HUDEP-2 (cell line): ENCODE results near the gene TSSK6.

Source experiments
- DNase-seq, 76 experiments: peaks; one replicate each; lab custom pipeline; 2025; ENCODE audit not compliant: unreplicated experiment in 76 of 76; lab: John Stamatoyannopoulos, UW

The TSSK6 gene

GRCh38 chr19:19507354-19507753 is 8.0 kb downstream of the TSSK6 start:
- no peak for DNase-seq

DNA sequence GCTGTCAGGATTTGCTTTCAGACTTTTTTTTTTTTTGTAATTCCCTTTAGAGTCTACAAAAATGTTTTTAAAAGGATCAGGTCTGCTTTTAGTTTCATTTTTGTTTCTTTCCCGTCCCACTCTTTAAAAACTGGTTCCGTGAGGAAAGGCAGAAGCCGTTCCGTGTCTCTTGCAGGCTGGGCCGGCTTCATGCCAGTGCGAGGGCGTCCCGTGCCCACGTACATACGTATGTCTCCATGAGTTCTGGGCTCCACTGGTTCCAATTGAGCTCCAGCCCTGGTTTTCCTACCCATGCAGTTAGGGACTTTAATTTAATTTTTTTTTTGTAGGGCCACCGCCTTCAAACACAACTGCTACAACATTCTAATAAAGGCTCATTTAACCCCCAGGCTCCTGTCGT is 8.8 kb downstream of the TSSK6 start:
- no peak for DNase-seq

DNA sequence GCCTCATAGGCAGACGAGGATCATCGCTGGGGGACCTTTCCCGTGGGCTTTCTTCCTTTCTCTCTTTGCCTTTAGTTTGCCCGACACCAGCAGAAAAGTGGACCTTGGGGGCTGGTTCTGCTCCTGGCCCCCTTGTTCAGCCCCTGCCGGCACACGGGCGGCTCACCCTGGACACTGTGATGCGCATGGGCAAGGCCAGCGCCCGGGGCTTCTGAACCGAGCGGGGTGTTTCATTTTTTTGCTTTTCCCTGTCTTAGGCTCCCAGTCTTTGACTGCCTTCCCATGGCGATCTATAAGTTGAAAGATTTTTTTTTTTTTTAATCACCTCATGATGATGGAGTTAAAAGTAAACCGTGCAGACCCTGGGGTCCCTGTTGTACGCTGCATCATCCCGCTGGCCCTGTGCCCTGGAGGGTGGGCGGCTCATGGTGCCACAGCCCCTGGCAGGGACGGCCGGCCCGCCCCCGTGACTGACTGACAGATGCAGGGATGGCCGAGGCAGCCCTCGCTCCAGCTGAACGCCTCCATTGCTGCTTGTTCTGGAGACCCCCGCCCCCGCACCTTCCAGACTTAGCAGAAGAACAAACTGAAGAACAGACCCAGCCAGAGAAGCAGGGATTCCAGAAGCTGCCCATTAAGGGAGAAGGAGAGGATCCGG is 9.6 kb downstream of the TSSK6 start:
- no peak for DNase-seq

DNA sequence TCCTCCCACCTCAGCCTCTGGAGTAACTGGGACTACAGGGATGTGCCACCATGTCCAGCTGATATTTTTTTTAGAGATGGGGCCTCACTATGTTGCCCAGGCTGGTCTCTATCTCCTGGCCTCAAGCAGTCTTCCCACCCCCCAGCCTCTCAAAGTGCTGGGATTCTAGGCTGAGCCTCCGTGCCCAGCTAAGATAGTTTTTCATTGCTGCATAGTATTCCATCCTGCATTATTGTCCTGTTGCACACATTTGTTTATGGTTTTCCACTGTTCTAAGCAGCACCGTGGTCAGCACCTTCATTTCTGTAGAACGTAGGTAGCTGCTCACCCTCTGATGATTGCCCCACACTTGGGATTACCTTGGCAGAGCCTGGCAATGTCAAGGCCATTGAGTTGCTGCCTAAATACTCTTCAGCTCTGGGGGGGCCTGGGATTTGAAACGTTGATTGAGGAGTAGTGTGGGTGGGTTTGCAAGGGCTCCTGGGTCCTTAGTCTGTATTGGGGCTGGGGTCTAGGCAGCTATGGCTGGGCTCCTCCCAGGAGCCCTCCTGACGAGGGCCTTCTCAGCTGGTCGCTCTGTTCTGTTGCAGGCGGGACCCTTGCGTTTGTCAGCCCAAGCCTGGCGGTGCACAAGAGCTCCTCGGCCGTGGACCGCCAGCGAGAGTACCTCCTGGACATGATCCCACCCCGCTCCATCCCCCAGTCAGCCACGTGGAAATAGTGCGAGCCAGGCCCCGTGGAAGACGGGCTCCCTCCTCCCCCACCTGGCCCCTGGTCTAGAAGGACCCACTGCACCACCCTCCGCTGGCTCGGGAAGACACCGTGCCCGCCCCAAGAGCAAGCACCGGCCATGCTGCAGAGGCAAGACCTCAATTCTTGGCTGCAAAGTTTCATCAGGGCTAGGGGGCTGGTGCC is 10.3 kb downstream of the TSSK6 start:
- no peak for DNase-seq

DNA sequence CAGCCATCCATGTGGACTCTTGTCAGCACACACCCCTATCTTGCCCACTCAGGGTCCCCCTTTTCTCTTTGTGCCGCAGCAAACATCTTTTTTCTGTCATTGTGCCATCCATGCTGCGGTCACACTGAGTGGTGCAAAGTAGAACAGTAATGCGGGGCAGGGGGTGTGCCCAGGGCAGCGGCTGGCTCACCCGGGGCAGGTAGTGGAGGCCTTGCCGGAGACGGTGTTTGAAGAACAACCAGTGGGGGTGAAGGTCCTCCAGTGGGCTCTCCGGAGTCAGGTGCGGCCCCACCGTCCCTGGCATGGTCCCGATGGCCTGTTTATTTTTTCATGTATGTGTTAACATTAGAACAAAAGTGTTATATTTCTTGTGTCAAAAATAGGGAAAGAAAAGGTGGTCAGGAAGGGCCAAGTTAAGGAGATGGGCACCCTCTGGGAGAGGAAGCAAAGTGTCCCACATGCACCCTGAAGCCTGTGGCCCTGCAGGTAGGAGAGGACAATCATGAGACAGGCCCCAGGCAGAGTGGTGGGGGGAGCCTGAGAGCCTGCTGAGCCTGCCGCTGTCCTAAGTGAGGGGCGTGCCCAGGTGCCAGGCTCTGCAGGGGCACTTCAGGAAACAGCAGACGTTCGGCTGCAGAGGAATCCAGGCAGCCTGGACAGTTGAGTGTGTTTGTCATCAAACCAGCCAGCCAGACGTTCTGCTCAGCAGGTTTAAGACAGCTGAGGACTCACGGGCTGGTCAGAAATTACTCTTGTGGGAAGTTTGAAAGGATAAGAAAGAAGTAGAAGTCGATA is 12.3 kb downstream of the TSSK6 start:
- DNase-seq = no peak

GRCh38 chr19:19502281-19502680 is 13.1 kb downstream of the TSSK6 start:
- no peak for DNase-seq

DNA sequence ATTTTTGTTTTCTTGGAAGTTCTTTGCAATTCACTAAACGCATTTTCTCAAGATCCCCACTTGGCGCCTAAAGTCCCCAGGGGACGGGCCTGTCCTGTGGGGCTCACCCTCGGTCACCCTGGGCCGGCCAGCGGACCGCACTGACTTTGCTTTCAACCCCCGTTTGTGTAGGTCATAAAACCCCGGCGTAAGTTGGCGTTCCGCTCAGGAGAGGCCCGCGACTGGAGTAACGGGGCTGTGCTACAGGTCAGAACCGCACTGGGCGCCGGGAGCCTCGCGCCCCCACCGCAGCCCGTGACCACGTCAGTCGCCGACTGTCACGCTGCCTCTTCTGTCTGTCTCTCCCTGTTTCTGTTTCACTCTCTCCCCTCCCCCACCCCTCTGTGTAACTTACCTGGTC is 13.6 kb downstream of the TSSK6 start:
- DNase-seq = no peak

DNA sequence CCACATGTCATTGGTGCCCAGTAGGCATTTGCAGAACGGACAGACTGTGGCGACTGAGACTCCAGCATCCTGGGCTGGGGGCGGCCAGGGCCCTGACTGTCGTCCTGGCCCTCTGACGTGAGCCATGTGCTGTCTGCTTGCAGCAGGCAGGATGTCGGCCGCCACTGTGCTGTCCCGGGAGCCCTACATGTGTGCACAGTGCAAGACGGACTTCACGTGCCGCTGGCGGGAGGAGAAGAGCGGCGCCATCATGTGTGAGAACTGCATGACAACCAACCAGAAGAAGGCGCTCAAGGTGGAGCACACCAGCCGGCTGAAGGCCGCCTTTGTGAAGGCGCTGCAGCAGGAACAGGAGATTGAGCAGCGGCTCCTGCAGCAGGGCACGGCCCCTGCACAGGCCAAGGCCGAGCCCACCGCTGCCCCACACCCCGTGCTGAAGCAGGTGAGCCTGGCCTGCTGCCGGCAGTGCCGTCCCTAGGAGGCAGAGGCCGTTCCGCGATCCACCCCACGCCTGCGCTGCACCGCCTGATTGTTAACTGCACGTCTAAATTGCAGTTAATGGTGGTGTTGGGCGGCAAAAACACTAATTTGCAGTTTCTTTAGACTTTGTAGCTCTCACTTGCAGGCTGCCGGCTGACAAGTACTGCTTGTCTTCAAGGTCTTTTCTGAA is 14.2 kb downstream of the TSSK6 start:
- no peak for DNase-seq

DNA sequence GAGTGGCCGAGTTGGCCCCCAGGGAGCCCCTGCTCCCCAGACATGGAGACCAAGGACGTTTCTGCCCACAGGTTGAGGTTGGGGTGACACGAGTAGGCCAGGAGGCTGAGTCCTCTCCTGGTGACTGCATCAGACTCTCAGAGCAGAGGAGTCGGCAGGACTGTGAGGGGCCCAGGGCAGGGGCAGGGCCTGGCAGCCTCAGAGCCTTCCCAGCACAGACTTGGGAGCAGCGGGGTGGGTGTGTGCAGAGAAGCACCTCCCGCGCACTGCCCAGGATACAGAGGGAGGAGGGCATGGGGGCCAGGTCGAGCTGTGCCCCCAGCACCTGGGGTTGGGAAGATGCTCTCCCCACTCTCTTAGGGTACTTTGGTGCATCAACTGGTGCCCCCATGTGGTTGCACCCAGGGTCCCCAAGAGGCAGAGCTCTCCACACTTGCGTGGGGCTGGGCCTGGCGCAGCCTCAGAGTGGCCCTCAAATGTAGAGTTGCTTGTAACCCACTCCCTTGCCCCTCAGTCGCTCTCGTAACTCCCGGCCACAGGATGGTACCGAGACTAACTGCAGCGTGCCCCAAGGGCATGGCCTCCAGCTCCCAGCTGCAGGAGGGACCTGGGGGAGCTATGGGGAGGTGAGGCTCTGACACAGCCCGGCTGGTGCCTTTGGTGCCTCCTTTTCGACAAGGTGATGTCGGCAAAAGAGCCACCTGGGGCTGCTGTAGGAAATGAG is 15.9 kb downstream of the TSSK6 start:
- DNase-seq = no peak

GRCh38 chr19:19498255-19498991 is 16.9 kb downstream of the TSSK6 start:
- DNase-seq = no peak

- no peak for DNase-seq
These were observed 19.4 kb downstream of the TSSK6 start for GRCh38 chr19:19495614-19496603.

- DNase-seq = peak in 11 of 76 experiments; percentile 13 to 29 (median 18)
These were observed 21.4 kb downstream of the TSSK6 start for GRCh38 chr19:19493841-19494546.

DNA sequence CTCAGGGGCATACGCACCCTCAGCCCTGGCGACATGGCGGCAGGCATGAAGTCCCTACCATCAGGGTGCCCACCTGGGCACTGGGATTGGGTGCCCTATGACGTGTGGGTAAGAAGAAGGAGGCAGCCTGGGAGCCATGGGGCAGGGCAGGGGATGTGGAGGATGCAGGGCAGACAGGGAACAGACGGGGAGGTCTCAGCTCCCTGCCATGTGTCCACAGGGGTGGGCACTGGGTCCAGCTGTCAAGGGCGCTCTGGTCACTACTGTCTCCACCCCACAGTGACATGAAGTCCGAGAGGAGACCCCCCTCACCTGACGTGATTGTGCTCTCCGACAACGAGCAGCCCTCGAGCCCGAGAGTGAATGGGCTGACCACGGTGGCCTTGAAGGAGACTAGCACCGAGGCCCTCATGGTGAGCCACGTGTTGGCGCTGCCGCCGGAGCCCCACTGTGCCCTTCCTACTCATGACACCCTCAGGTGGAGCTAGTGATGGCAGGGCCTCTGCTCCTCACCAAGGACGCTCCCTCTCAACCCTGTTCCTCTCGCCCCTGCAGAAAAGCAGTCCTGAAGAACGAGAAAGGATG is 23.2 kb downstream of the TSSK6 start:
- no peak for DNase-seq

DNA sequence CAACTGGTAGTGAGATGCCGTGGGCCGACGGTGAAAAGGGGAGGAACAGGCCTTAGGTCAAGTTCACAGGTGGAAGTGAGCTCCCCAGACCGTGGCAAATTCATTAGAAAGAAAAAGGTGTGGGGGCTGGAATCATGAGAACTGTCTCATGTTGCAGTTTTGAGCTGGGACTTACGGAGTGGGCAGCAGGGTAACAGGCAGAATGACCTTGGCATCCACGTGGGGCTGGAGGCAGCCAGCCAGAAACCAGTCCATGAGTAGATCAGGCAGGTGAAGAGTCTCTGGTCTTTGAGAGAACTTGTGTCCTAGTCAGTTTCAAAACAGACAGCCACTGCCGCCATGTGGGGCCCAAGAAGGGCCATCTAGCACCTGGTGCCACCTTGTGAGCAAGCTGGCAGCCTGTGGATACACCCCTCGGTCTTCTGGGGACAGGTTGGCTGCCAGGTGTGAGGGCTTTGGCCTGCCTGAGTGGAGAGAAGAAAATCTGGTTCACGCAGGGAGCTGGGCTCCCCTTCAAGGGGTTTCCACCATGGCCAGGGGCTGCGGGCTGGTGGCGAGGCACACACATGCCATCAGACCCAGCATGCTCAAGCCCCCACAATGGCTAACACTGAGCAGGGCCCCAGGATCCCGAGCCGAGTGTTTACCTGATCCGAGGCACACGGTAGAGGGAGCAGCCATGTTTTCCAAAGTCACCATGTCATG is 23.9 kb downstream of the TSSK6 start:
- no peak for DNase-seq

- peak in 70 of 76 experiments; percentile 22 to 86 (median 70) for DNase-seq
These were observed 25.0 kb downstream of the TSSK6 start for GRCh38 chr19:19490214-19490968.

DNA sequence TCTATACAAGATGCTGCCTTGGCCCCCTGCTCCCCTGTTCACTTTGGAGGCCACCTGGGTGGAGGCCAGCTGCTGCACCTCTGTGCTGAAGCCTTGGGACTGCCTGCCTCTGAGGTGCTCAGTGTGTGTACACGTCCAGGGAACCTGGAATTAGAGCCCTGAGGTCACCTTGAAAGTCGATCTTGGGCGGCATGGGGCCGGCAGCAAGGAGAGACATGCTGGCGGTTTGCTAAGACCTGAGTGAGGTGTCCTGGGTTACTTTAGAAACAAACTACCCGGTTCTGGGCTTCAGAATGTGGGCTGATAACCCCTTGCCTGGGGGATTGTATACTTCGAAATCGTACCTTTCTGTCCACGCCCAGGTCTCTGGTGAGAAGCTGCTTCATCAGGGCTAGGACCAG is 25.5 kb downstream of the TSSK6 start:
- peak in 2 of 76 experiments; percentile 56 to 71 for DNase-seq
